Activated naive CD8-positive, alpha-beta T cell treated with anti-CD3 and anti-CD28 coated beads, Interleukin-2, amount 50 U/mL, for 24 hours (primary cell): ENCODE data around the gene BCL2L13.
A peak's percentile ranks its signal among the peaks of the same experiment; 100 is the strongest.
"Not testable (repeated sequence)": the region's sequence is repeated elsewhere in the genome, so short reads cannot be mapped to it uniquely, and the experiment has no call there.

Experiments
- ATAC-seq: fragments of 150-1000 bp; cut with Tn5 transposase; one replicate; pipeline ENCODE4 v1.10.0; 2021
- DNase-seq: peaks from one replicate; pipeline ENCODE4 v3.0.0; 2021
- H3K27ac Mint-ChIP-seq: one replicate; pipeline ENCODE4 v1.8.0; 2021; ENCODE audit warnings: mild to moderate bottlenecking, mixed read lengths
- H3K27me3 Mint-ChIP-seq: one replicate; pipeline ENCODE4 v1.8.0; 2021; ENCODE audit warnings: mixed read lengths
- H3K36me3 Mint-ChIP-seq: one replicate; pipeline ENCODE4 v1.8.0; 2021; ENCODE audit warnings: low read depth, mixed read lengths
- H3K4me1 Mint-ChIP-seq: one replicate; pipeline ENCODE4 v1.8.0; 2021; ENCODE audit warnings: mixed read lengths
- H3K4me3 Mint-ChIP-seq: one replicate; pipeline ENCODE4 v1.8.0; 2021; ENCODE audit warnings: mild to moderate bottlenecking, moderate library complexity, mixed read lengths
- H3K9me3 Mint-ChIP-seq: one replicate; pipeline ENCODE4 v1.8.0; 2021; ENCODE audit warnings: mixed read lengths

The BCL2L13 gene

GRCh38 chr22:17764036-17764435, 125.5 kb downstream of the BCL2L13 start:
- ATAC-seq: no peak
- peaks cover 6% of the 10 kb centered on the region for H3K36me3 Mint-ChIP-seq
- H3K4me1 Mint-ChIP-seq: peaks cover 54% of the 10 kb centered on the region
- no peak overlapping the region for H3K4me3 Mint-ChIP-seq
- no peak overlapping the region for H3K27ac Mint-ChIP-seq
- H3K27me3 Mint-ChIP-seq: peaks cover 7% of the 10 kb centered on the region
- no peak for DNase-seq
- H3K9me3 Mint-ChIP-seq: no peaks in the 10 kb centered on the region

GRCh38 chr22:17764852-17765251, 126.3 kb downstream of the BCL2L13 start:
- H3K27ac Mint-ChIP-seq, H3K36me3 Mint-ChIP-seq, H3K27me3 Mint-ChIP-seq, ATAC-seq, H3K9me3 Mint-ChIP-seq, DNase-seq, H3K4me3 Mint-ChIP-seq: not testable (repeated sequence)
- peaks cover 54% of the 10 kb centered on the region for H3K4me1 Mint-ChIP-seq

- H3K27me3 Mint-ChIP-seq: peaks cover 7% of the 10 kb centered on the region
- H3K36me3 Mint-ChIP-seq: peaks cover 6% of the 10 kb centered on the region
- H3K4me3 Mint-ChIP-seq: peak overlapping the region; percentile 62
- peak overlapping the region; percentile 82 for H3K27ac Mint-ChIP-seq
- peaks cover 59% of the 10 kb centered on the region for H3K4me1 Mint-ChIP-seq
- ATAC-seq (peak; percentile 89), DNase-seq (peak; percentile 58)
- H3K9me3 Mint-ChIP-seq: no peaks in the 10 kb centered on the region
Measured at GRCh38 chr22:17767233-17768065, 128.9 kb downstream of the BCL2L13 start.

- no peak for ATAC-seq
- Mint-ChIP-seq H3K9me3 (no peaks in the 10 kb centered on the region), H3K27ac (no peak overlapping the region), H3K4me1 (peaks cover 67% of the 10 kb centered on the region), H3K36me3 (peaks cover 6% of the 10 kb centered on the region), H3K4me3 (no peak overlapping the region), H3K27me3 (peaks cover 4% of the 10 kb centered on the region)
- DNase-seq: no peak
Measured at GRCh38 chr22:17769013-17769715, 130.6 kb downstream of the BCL2L13 start.

DNA sequence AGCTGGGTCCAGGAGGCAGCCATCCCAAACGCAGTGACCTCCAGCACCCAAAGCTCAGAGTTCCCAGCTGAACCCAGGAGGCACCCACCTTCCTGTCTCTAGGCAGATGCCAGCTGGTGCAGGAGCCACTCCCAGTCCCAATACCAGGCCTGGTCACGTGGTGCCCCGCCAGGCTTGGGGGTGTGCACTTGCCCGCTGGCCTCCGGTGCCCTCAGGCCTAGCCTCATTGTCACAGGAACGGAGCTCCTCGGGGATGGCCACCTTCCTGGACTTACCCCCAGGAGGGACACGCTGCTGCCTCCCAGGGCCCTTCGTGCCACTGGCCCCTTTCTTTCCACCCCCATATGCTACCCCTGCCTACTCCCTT, 131.1 kb downstream of the BCL2L13 start:
- Mint-ChIP-seq H3K9me3 (no peaks in the 10 kb centered on the region), H3K4me3 (no peak overlapping the region), H3K27ac (no peak overlapping the region), H3K36me3 (peaks cover 6% of the 10 kb centered on the region), H3K4me1 (peaks cover 64% of the 10 kb centered on the region), H3K27me3 (no peaks in the 10 kb centered on the region)
- ATAC-seq (no peak), DNase-seq (no peak)

GRCh38 chr22:17770180-17771077, 131.9 kb downstream of the BCL2L13 start:
- H3K27me3 Mint-ChIP-seq: no peaks in the 10 kb centered on the region
- DNase-seq (no peak), ATAC-seq (no peak)
- no peak overlapping the region for H3K4me3 Mint-ChIP-seq
- H3K9me3 Mint-ChIP-seq: no peaks in the 10 kb centered on the region
- H3K27ac Mint-ChIP-seq: no peak overlapping the region
- H3K4me1 Mint-ChIP-seq: peaks cover 64% of the 10 kb centered on the region
- peaks cover 6% of the 10 kb centered on the region for H3K36me3 Mint-ChIP-seq

- Mint-ChIP-seq H3K4me3 (peak overlapping the region; percentile 80), H3K36me3 (peaks cover 3% of the 10 kb centered on the region), H3K9me3 (no peaks in the 10 kb centered on the region), H3K27me3 (no peaks in the 10 kb centered on the region), H3K27ac (no peak overlapping the region), H3K4me1 (peaks cover 77% of the 10 kb centered on the region)
- no peak for DNase-seq
- ATAC-seq: no peak
Measured at GRCh38 chr22:17772249-17772957, 133.8 kb downstream of the BCL2L13 start.

DNA sequence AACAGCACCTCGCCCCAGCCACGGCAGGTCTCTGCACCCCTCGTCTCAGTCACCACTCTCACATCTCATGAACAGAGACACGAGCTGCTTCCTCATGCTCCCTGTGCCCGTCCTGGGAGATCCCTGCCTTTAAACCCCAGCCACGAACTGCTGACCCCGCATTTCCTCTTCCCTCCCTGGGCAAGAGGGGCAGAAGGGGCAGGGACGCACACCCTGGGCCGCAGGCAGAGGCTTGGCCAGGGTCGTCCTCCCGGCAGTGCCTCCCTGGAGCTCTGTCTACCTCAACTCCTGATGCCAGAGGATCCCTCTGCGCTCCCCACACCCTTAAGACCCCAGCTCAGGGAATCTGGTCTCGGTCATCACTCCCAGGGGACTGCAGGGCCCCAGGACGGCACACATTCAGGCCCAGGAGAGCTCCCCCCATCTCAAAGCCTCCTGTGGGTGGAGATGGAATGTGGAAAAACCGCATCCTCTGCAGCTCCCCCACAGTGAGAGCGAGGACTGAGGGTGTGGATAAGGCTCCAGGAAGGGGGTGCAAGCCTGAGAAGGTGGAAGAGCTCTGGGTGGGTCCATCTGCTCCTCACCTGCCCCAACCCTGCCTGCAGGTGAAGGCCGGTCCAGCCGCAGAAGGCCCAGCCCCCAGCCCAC, 134.5 kb downstream of the BCL2L13 start:
- no peak for DNase-seq
- ATAC-seq: no peak
- peak overlapping the region; percentile 80 for H3K4me3 Mint-ChIP-seq
- no peaks in the 10 kb centered on the region for H3K36me3 Mint-ChIP-seq
- H3K27ac Mint-ChIP-seq: peak overlapping the region; percentile 64
- no peaks in the 10 kb centered on the region for H3K9me3 Mint-ChIP-seq
- H3K4me1 Mint-ChIP-seq: peaks cover 77% of the 10 kb centered on the region
- H3K27me3 Mint-ChIP-seq: no peaks in the 10 kb centered on the region

DNA sequence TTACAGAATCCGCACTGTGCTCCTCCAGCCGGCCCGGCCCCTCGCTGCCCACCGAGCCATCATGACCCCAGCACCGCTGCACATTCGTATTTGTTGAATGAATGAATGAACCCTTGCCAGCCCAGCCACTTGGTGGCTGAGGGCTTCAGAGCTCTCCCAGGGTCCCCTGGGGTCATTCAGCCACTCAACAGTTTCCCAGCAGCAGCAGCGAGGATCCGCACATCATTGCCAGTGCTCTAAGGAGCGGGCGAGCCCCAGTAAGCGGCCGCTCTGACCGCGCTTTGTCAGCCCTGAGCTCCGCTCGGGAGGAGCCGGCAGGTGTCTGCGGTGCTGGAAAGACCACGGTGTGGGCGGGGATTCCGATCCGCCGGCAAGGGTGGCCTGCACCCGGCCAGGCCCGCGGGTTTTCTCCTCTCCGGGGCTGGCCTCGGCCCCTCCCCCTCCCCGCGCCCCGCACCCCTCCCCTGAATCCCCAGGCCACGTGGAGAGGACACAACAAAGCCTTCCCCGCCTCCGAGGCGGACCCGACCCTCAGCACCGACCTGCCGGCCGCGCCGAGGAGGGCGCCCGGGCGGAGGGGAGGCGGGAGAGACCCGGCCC, 135.1 kb downstream of the BCL2L13 start:
- Mint-ChIP-seq H3K9me3 (no peaks in the 10 kb centered on the region), H3K27ac (peak overlapping the region; percentile 64), H3K36me3 (no peaks in the 10 kb centered on the region), H3K27me3 (no peaks in the 10 kb centered on the region), H3K4me1 (peaks cover 73% of the 10 kb centered on the region), H3K4me3 (peak overlapping the region; percentile 80)
- ATAC-seq: peak; percentile 56
- peak; percentile 81 for DNase-seq

GRCh38 chr22:17774206-17774925, 135.8 kb downstream of the BCL2L13 start, which contains the start of gene BID:
Gene BID, minus strand, starts transcription at chr22:17774469. Its CDS starts 24,353 bp downstream, at chr22:17750116.
- peak; percentile 38 for DNase-seq
- Mint-ChIP-seq H3K9me3 (no peaks in the 10 kb centered on the region), H3K27me3 (no peaks in the 10 kb centered on the region), H3K27ac (peak within 1 kb of the TSS; percentile 64), H3K4me1 (peaks cover 78% of the 10 kb centered on the region), H3K36me3 (no peaks in the 10 kb centered on the region), H3K4me3 (peak within 1 kb of the TSS; percentile 80)
- ATAC-seq: no peak

GRCh38 chr22:17774926-17775685, 136.5 kb downstream of the BCL2L13 start:
- H3K4me3 Mint-ChIP-seq: peak overlapping the region; percentile 63
- H3K4me1 Mint-ChIP-seq: peaks cover 83% of the 10 kb centered on the region
- DNase-seq (peak; percentile 28), ATAC-seq (peak; percentile 17)
- no peaks in the 10 kb centered on the region for H3K27me3 Mint-ChIP-seq
- no peaks in the 10 kb centered on the region for H3K36me3 Mint-ChIP-seq
- H3K27ac Mint-ChIP-seq: peak overlapping the region; percentile 53
- H3K9me3 Mint-ChIP-seq: no peaks in the 10 kb centered on the region

GRCh38 chr22:17775781-17776465, 137.4 kb downstream of the BCL2L13 start:
- Mint-ChIP-seq H3K27ac (peak overlapping the region; percentile 53), H3K36me3 (no peaks in the 10 kb centered on the region), H3K27me3 (no peaks in the 10 kb centered on the region), H3K9me3 (no peaks in the 10 kb centered on the region), H3K4me3 (peak overlapping the region; percentile 63), H3K4me1 (peaks cover 85% of the 10 kb centered on the region)
- ATAC-seq (no peak), DNase-seq (no peak)
